Middle frontal gyrus (tissue), 1 donor: ENCODE measurements around the gene NKTR.
"Not testable (repeated sequence)": the region's sequence is repeated elsewhere in the genome, so short reads cannot be mapped to it uniquely, and the experiment has no call there.

Experiments
- DNase-seq: peaks from one replicate; pipeline ENCODE4 v3.0.0-alpha.2; 2015; ENCODE audit warnings: low spot score; ENCODE audit errors: extremely low spot score

Gene NKTR

DNA sequence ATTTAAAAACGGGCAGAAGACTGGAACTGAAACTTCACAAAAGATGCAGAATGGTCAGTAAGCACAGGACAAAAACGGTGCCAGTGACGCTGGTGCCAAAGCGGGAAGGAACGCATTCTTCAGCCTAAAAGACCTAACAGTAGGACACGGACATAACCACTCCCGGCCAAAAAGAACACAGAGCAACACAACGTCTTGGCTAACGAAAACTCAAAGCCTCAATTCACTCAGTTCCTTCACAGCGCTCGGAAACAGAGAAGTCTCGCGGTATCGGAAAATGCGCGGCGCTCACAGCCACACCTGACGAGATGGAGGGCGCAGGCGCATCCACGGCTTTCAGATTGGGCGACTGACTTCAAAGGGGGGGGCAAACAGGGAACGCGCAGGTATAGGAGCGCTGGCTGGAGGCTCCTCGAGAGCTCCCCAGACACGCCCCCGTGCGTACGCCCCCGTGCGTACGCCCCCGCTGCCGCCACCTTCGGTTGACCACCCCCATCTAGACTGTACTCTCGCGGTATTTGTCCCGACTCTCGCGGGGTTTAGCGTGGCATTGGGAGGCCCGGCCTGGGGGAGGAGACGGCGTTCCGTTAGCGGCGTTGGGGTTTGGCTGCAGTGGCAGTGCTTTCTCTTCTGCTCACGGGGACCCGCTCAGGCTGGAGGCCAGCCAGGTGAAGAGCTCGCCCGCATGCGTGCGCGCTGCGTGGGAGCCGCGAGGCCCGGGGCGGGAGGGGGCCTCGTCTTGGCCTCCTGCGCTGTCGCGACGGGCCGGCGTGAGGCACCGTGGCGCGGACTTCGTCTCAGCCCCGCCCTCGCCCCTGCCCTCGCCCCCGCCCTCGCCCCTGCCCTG is at the start of gene NKTR:
Gene NKTR (plus strand): TSS at position 576 of the 847 bp plus-strand sequence. CDS start 321 bp downstream, outside the sequence.
- peak; percentile 90 for DNase-seq

GRCh38 chr3:42552830-42553229 is 47.7 kb upstream of the NKTR start:
- DNase-seq, result no peak

- DNase-seq, result no peak
These were observed 44.3 kb upstream of the NKTR start for GRCh38 chr3:42556089-42556632.

GRCh38 chr3:42556817-42557216 is 43.7 kb upstream of the NKTR start:
- not testable (repeated sequence) for DNase-seq

DNA sequence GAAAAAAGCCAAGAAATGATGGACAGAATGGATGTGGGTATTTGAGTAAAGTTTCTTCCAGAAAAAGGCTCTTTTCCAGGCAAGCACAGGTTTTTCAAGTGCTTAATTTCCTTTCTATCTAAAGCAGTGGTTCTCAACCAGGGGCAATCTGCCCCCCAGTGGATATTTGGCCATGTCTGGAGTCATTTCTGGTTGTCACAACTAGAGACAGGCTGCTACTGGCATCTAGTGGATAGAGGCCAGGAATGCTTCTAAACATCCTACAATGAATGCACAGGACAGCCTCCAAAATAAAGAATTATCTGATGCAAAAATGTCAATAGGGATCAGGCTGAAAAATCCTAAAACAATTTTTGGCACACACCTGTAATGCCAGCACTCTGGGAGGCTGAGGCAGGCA is 42.6 kb upstream of the NKTR start:
- DNase-seq, result no peak

- DNase-seq, result no peak
These were observed 38.2 kb upstream of the NKTR start for GRCh38 chr3:42562047-42562907.

GRCh38 chr3:42569593-42570142 is 30.8 kb upstream of the NKTR start:
- no peak for DNase-seq

GRCh38 chr3:42572278-42572677 is 28.2 kb upstream of the NKTR start:
- no peak for DNase-seq

- no peak for DNase-seq
These were observed 25.2 kb upstream of the NKTR start for GRCh38 chr3:42575137-42575741.

DNA sequence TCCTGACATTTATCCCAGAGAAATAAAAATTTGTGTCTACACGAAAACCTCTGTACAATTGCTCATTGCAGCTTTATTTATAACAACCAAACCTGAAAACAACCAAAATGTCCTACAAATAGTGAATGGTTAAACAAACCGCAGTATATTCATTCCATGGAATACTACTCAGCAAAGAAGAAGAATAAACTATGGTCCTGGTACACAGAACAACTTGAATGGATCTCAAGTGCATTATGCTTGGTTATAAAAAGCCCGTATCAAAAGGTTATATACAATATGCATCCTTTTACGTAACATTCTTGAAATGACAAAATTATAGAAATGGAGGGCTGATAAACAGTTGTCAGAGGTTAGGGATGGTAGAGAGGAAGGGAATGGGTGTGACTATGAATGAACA is 22.4 kb upstream of the NKTR start:
- DNase-seq, result no peak

DNA sequence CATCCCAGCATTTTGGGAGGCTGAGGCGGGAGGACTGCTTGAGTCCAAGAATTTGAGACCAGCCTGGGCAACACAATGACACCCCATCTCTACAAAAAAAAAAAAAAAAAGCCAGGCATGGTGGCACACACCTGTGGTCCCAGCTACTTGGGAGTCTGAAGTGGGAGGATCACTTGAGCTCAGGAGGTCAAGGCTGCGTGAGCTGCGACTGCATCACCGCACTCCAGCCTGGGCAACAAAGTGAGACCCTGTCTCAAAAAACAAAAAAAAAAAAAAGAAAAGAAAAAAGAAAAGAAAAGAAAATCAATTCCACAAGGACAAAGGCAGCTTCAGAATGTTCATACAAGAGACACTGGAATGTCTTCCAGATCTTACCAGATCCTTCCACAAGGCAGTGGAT is 21.1 kb upstream of the NKTR start:
- not testable (repeated sequence) for DNase-seq

- DNase-seq, result no peak
These were observed 19.1 kb upstream of the NKTR start for GRCh38 chr3:42581400-42581708.

DNA sequence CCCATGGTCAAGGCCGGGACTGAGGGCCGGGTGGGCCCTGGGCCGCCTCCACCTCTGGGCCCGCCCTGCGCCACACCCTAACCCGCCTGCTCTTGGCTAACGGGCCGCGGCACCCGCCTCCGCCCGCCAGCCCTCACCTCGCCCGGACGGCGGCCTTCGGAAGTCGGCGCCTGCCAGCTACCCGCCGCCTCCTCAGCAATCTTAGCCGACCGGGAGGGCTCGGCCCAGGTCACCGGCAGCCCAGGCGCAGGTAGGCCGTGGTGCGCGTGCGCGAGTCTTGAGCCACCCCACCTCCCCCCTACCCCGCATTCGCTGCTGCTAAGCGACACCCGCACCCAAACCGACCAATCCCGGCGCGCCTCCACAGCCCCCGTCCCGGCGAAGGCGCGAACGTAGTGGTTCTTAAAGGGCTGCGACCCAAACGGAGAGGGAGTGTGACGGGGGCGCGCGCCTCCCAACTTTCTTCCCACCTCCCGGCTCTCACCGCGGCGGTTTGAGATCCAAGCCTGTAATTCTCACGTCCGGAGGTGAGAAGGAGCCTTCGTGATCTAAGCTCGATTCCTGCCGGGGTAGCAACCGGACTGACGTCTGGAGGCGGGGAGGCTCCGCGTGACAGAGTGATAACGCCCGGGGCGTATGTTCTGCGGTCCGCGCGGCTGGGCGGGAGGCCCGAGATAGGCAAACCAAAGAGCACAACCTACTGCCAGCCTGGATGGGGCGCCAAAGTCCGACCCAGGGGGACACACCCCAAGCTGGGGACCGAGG is 18.6 kb upstream of the NKTR start, which contains the start of gene SEC22C:
Gene SEC22C (minus strand): TSS at position 259 of the 765 bp plus-strand sequence. CDS start 12,921 bp downstream, outside the sequence.
- peak; percentile 86 for DNase-seq

DNA sequence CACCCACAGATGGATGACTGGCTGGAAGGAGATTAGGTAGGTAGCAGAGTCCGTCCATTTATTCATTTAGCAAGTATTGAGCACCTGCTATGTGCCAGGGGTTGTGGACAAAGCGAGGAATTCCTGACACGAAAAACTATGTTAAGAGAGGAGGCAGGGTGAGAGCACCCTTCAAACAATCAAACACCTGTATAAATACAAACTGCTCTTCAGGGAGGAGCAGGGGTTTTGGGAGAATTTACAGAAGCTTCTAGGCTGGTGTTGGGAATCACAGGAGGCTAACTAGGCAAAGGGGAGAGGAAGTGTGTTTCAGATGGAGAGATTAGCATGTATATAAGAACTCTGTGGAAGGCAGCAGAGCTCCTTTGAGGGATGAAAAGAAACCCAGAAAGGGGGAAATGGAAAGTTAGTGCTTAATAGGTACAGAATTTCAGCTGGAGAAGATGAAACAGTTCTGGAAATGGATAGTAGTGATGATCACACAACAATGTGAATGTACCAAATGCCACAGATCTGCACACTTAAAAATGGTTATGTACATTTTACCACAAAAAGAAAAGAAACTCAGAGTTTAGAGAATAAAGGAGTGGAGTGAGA is 17.9 kb upstream of the NKTR start:
- no peak for DNase-seq

DNA sequence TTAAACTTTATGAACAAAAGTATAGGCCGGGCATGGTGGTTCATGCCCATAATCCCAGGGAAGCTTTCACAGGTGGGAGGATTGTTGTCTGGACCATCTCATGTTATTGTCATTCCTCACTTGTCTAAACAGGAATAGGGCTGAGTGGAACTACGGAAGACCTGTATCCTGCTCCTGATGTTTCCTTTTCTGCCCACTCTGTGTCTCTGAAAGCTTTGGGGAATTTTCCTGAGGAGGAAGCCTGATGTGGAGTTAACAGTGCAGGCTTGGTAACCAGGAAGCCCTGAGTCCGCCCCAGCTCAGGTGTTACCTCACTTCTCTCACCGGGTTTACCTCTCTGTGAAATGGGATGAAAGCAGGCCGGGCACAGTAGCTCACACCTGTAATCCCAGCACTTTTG is 11.9 kb upstream of the NKTR start:
- DNase-seq, result no peak

- DNase-seq, result no peak
These were observed 10.9 kb upstream of the NKTR start for GRCh38 chr3:42589382-42590109.

GRCh38 chr3:42590989-42591756 is 9.3 kb upstream of the NKTR start:
- DNase-seq, result no peak

GRCh38 chr3:42591811-42592210 is 8.7 kb upstream of the NKTR start:
- no peak for DNase-seq

GRCh38 chr3:42593635-42594034 is 6.9 kb upstream of the NKTR start:
- no peak for DNase-seq
